IMR-90 (cell line): ENCODE data around the gene RGS9BP.

ENCODE experiments used
- CTCF ChIP-seq: conservative IDR thresholded peaks from 2 replicates; pipeline ENCODE4 v1.5.1; 2012; ENCODE audit warnings: mild to moderate bottlenecking, low read depth, low read length, improper control_type of control experiment
- MAFK ChIP-seq: IDR thresholded peaks from 2 replicates; pipeline ENCODE4 v1.6.1; 2012; ENCODE audit warnings: low read depth, low read length, improper control_type of control experiment
- MXI1 ChIP-seq: IDR thresholded peaks from 2 replicates; pipeline ENCODE4 v1.6.1; 2012; ENCODE audit warnings: low read depth, mild to moderate bottlenecking, low read length, moderate library complexity, borderline replicate concordance
- POLR2A ChIP-seq: IDR thresholded peaks from 2 replicates; pipeline ENCODE4 v1.6.1; 2012; ENCODE audit warnings: mild to moderate bottlenecking, low read depth, low read length
- RAD21 ChIP-seq: IDR thresholded peaks from 2 replicates; pipeline ENCODE4 v1.6.1; 2012; ENCODE audit warnings: low read length, improper control_type of control experiment
- RFX5 ChIP-seq: IDR thresholded peaks from 2 replicates; pipeline ENCODE4 v1.8.0; 2012; ENCODE audit warnings: low read depth, mild to moderate bottlenecking, low read length, moderate library complexity
- SMC3 ChIP-seq: fragments of 150-350 bp; IDR thresholded peaks from 2 replicates; pipeline ENCODE4 v1.6.1; 2016; ENCODE audit warnings: low read depth, mild to moderate bottlenecking, antibody characterized with exemption, low read length, moderate library complexity
- USF2 ChIP-seq: fragments of 150-350 bp; IDR thresholded peaks from 2 replicates; pipeline ENCODE4 v1.6.1; 2017; ENCODE audit warnings: mild to moderate bottlenecking, antibody characterized with exemption, low read length, low read depth

DNA sequence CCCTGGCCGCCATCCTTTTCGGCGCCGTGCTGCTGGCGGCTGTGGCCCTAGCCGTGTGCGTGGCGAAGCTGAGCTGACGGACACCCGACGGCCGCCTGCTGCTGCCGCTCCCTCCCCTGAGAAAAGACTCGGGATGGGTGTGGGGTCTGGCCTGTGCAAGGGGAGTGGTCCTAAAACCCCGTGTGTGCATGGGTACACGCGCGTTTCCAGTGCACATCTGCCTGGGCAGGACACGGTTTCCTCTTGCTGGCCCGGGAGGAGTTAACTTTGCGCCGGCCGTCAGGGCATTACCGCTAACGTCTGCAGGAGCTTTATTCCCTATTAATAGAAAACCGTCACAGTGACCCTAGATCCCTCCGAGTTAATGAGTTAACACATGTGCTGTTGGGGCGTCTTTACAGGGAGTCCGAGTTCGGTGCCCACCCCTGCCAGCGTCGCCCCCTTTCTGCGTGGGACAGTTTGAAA, 1.3 kb downstream of the RGS9BP start:
- no peak for TF ChIP-seq CTCF
- no peak for TF ChIP-seq POLR2A
- no peak for TF ChIP-seq MXI1
- no peak for TF ChIP-seq RFX5
- TF ChIP-seq RAD21 = no peak
- TF ChIP-seq MAFK = no peak
- TF ChIP-seq USF2 = no peak
- TF ChIP-seq SMC3 = no peak
